HCT116 (cell line): ENCODE data around the gene CACNA2D3. TPM values are rescaled to one million over a fixed set of nuclear protein-coding genes. Genes with fewer than 3 reads are reported as not detected.

Experiments
- ATAC-seq: fragments of 200-7000 bp; cut with Tn5 transposase; 2 replicates; pipeline ENCODE4 v1.9.1; 2020; ENCODE audit warnings: mild to moderate bottlenecking, moderate library complexity
- BruUV-seq: library from RNA; stranded (reverse); fragments of 400-500 nt; replicated peaks from 2 replicates; lab custom pipeline; 2021; lab: Mats Ljungman, UMichigan
- CTCF ChIA-PET: fragments of 300-600 bp; sonication (Branson Sonifier 250); formaldehyde crosslinking; loops from one replicate; lab custom pipeline; 2021; ENCODE audit warnings: antibody characterized with exemption; lab: Charles Lee
- POLR2A ChIA-PET: fragments of 300-600, 350-600 bp; sonication (Branson Sonifier 250); formaldehyde crosslinking; loops from one replicate; lab custom pipeline; 2021; ENCODE audit warnings: antibody characterized with exemption; lab: Charles Lee
- RAD21 ChIA-PET, 2 experiments: fragments of 300-600 bp; sonication (Branson Sonifier 250); formaldehyde crosslinking; loops; one replicate each; lab custom pipeline; 2023; ENCODE audit warnings: low total read pairs in 2 of 2; ENCODE audit not compliant: uncharacterized antibody in 2 of 2, unreplicated experiment in 2 of 2, low non-redundant PET in 1 of 2; lab: Charles Lee
- DNase-seq: peaks from one replicate; pipeline ENCODE4 v3.0.0-alpha.2; 2010; ENCODE audit warnings: low read depth, low spot score
- H2AFZ ChIP-seq: fragments of 200-600 bp; shearing (Covaris generic), sonication (generic); 2 replicates; pipeline ENCODE4 v1.6.1; 2017; ENCODE audit warnings: low read depth, mixed run types, mixed read lengths, antibody characterized with exemption, low read length; ENCODE audit not compliant: poor library complexity, severe bottlenecking
- H3K27ac ChIP-seq: 2 replicates; pipeline ENCODE4 v1.5.1; 2012; ENCODE audit warnings: low read depth, low read length
- H3K27me3 ChIP-seq: fragments of 200-600 bp; sonication (generic); 2 replicates; pipeline ENCODE4 v1.6.1; 2016; ENCODE audit warnings: mixed run types, low read length, mixed read lengths; ENCODE audit not compliant: insufficient read depth
- H3K36me3 ChIP-seq, 2 experiments: fragments of 200-500 bp in 1 of 2; fragments of 200-600 bp in 1 of 2; sonication (Bioruptor generic) in 1 of 2; sonication (generic) in 1 of 2; 2 replicates each; pipeline versions ENCODE4 v1.5.1 to v1.6.1; 2014 to 2016; ENCODE audit warnings: low read length in 2 of 2, inconsistent platforms in 1 of 2, mixed read lengths in 1 of 2, mixed run types in 1 of 2; ENCODE audit not compliant: insufficient read depth in 2 of 2, control insufficient read depth in 1 of 2
- H3K4me1 ChIP-seq, 2 experiments: fragments of 200-600 bp in 1 of 2; sonication (generic) in 1 of 2; 2 replicates each; pipeline versions ENCODE4 v1.5.1 to v1.6.1; 2012 to 2017; ENCODE audit warnings: low read length in 2 of 2, inconsistent platforms in 1 of 2, mild to moderate bottlenecking in 1 of 2, mixed read lengths in 1 of 2, mixed run types in 1 of 2, moderate library complexity in 1 of 2; ENCODE audit not compliant: insufficient read depth in 2 of 2, control insufficient read depth in 1 of 2
- H3K4me2 ChIP-seq: fragments of 200-600 bp; sonication (generic); 2 replicates; pipeline ENCODE4 v1.6.1; 2017; ENCODE audit warnings: mixed run types, low read length, mixed read lengths
- H3K4me3 ChIP-seq, 2 experiments: fragments of 200-600 bp in 1 of 2; sonication (generic) in 1 of 2; replicated peaks in 1 of 2; 2 replicates each; pipeline ENCODE4 v1.5.1; 2011 to 2016; ENCODE audit warnings: low read length in 2 of 2, control low read depth in 1 of 2, low read depth in 1 of 2, mild to moderate bottlenecking in 1 of 2, mixed read lengths in 1 of 2, mixed run types in 1 of 2
- H3K79me2 ChIP-seq: fragments of 200-600 bp; sonication (generic); 2 replicates; pipeline ENCODE4 v1.6.1; 2017; ENCODE audit warnings: mild to moderate bottlenecking, mixed run types, low read length, moderate library complexity, mixed read lengths; ENCODE audit not compliant: insufficient read depth
- H3K9ac ChIP-seq: fragments of 200-600 bp; sonication (generic); 2 replicates; pipeline ENCODE4 v1.6.1; 2016; ENCODE audit warnings: low read length, mixed read lengths
- H3K9me2 ChIP-seq: fragments of 200-600 bp; sonication (generic), shearing (Covaris generic); 2 replicates; pipeline ENCODE4 v1.6.1; 2017; ENCODE audit warnings: mixed run types, mild to moderate bottlenecking, moderate library complexity; ENCODE audit not compliant: insufficient read depth
- H3K9me3 ChIP-seq, 2 experiments: fragments of 200-500 bp in 1 of 2; fragments of 200-600 bp in 1 of 2; sonication (Bioruptor generic) in 1 of 2; sonication (generic) in 1 of 2; 2 replicates each; pipeline ENCODE4 v1.6.1; 2014 to 2017; ENCODE audit warnings: low read length in 2 of 2, mixed read lengths in 2 of 2, inconsistent platforms in 1 of 2, low read depth in 1 of 2, mild to moderate bottlenecking in 1 of 2, mixed run types in 1 of 2, moderate library complexity in 1 of 2; ENCODE audit not compliant: control insufficient read depth in 1 of 2, insufficient read depth in 1 of 2
- H4K20me1 ChIP-seq: fragments of 200-600 bp; sonication (generic), shearing (Covaris generic); 2 replicates; pipeline ENCODE4 v1.6.1; 2017; ENCODE audit warnings: mixed run types, mild to moderate bottlenecking, moderate library complexity; ENCODE audit not compliant: insufficient read depth
- CBX3 ChIP-seq: IDR thresholded peaks from 2 replicates; pipeline ENCODE4 v1.6.1; 2012; ENCODE audit warnings: low read depth
- CEBPB ChIP-seq: IDR thresholded peaks from 2 replicates; pipeline ENCODE4 v1.6.1; 2012; ENCODE audit warnings: low read depth
- EGR1 ChIP-seq: IDR thresholded peaks from 2 replicates; pipeline ENCODE4 v1.6.1; 2012; ENCODE audit warnings: low read depth
- ELF1 ChIP-seq: IDR thresholded peaks from 2 replicates; pipeline ENCODE4 v1.6.1; 2012; ENCODE audit warnings: low read depth, borderline replicate concordance
- EZH2 ChIP-seq: fragments of 200-600 bp; sonication (generic); IDR thresholded peaks from 2 replicates; pipeline ENCODE4 v1.6.1; 2017; ENCODE audit warnings: antibody characterized with exemption, mixed run types
- JUND ChIP-seq: IDR thresholded peaks from 2 replicates; pipeline ENCODE4 v1.6.1; 2012
- POLR2AphosphoS5 ChIP-seq: IDR thresholded peaks from 2 replicates; pipeline ENCODE4 v1.6.1; 2011; ENCODE audit warnings: mild to moderate bottlenecking, low read depth, low read length, moderate library complexity
- SIN3A ChIP-seq: IDR thresholded peaks from 2 replicates; pipeline ENCODE4 v1.6.1; 2012; ENCODE audit warnings: low read depth
- SP1 ChIP-seq: IDR thresholded peaks from 2 replicates; pipeline ENCODE4 v1.6.1; 2012; ENCODE audit warnings: low read depth
- YY1 ChIP-seq: IDR thresholded peaks from 2 replicates; pipeline ENCODE4 v1.6.1; 2011; ENCODE audit warnings: low read length, low read depth, moderate library complexity, mild to moderate bottlenecking; ENCODE audit not compliant: insufficient replicate concordance; ENCODE audit errors: extremely low read depth
- ZFX ChIP-seq: fragments of 450-650 bp; IDR thresholded peaks from 2 replicates; pipeline ENCODE4 v1.6.1; 2017
- ZNF274 ChIP-seq: fragments of 200-500 bp; sonication (Bioruptor generic); IDR thresholded peaks from 2 replicates; pipeline ENCODE4 v1.6.1; 2014; ENCODE audit warnings: mild to moderate bottlenecking, low read depth, low read length, inconsistent platforms
- intact Hi-C: fragments of 100-400 bp; cut with micrococcal nuclease; formaldehyde crosslinking; loops from 2 replicates; pipeline ENCODE4 v1.10.0; 2022
- total RNA-seq: library from RNA; stranded (reverse); gene quantifications from one replicate; pipeline ENCODE4 v1.2.1, GENCODE V29; 2021; ENCODE audit not compliant: unreplicated experiment
- TF ChIP-seq, protein P1 (sequence below): IDR thresholded peaks from 2 replicates; pipeline ENCODE4 v1.6.1; 2012

CACNA2D3 gene
- total RNA-seq, 1 experiment from 2014 or later = 0.20 TPM

DNA sequence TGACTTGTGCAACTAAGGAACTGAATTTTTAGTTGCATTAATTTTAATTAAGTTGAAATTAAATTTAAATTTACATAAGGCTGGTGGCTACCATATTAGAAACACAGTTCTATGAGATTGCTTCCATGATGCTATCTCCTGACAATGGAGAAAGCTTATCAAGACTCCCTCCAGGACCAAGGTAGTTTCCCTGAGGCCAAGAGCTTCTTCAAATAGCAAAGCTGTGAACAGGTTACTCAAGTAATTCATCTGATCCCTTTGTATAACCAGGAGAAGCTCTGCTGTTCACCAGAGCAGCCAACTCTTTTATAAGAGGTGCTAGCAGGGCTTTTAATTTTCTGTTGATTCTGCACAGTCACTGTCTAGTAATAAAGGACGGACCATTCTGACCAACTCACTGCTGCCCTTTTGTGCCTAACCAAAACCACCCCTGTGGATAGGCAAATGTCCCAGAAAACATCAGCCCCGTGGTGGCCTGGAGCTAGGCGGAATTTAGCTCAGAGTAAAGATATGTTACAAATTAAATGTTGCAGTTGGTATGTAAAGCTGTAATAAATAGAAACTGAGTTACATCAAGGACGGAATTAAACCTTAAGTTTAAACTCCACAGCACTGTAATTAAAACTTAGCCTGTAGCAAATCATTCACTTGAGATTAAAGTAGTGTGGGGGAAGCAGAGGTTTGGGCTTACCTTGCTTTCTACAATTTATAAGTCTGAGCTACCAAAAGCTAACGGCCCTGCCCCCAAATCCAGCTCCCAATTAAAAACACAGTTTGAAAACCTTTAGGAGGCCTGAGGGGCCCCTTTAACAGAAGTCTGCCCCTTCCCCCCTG is 861.1 kb downstream of the CACNA2D3 start:
- H3K27me3 ChIP-seq = no peaks in the 10 kb centered on the region
- no peaks in the 10 kb centered on the region for H3K9me2 ChIP-seq
- ChIA-PET RAD21 (no interaction called here), POLR2A (no interaction called here), CTCF (no interaction called here)
- H3K27ac ChIP-seq = no peak overlapping the region
- ATAC-seq (no peak), DNase-seq (no peak)
- no peaks in the 10 kb centered on the region for H3K79me2 ChIP-seq
- H3K4me2 ChIP-seq = no peak overlapping the region
- intact Hi-C loops = no loop called here
- H2AFZ ChIP-seq = no peak overlapping the region
- TF ChIP-seq JUND (no peak), YY1 (no peak), EZH2 (no peak), CEBPB (no peak), SIN3A (no peak), POLR2AphosphoS5 (no peak), EGR1 (no peak), ZNF274 (no peak), ELF1 (no peak), ZFX (no peak), SP1 (no peak), CBX3 (no peak)
- TF ChIP-seq, protein P1, sequence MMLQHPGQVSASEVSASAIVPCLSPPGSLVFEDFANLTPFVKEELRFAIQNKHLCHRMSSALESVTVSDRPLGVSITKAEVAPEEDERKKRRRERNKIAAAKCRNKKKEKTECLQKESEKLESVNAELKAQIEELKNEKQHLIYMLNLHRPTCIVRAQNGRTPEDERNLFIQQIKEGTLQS = no peak
- no peaks in the 10 kb centered on the region; the same call in 1 of the 2 replicates for H4K20me1 ChIP-seq
- no TSS peak for BruUV-seq
- H3K9me3 ChIP-seq = peaks cover 0 to 9% of the 10 kb centered on the region in 2 experiments; a peak in 2 of 4 replicates
- H3K9ac ChIP-seq = no peak overlapping the region
- H3K4me1 ChIP-seq = no peaks in the 10 kb centered on the region
- no peaks in the 10 kb centered on the region for H3K36me3 ChIP-seq
- no peak overlapping the region for H3K4me3 ChIP-seq
